ENCODE measurements around the gene ERICH6.
"Not testable (repeated sequence)": the region's sequence is repeated elsewhere in the genome, so short reads cannot be mapped to it uniquely, and the experiment has no call there.

Gene ERICH6

DNA sequence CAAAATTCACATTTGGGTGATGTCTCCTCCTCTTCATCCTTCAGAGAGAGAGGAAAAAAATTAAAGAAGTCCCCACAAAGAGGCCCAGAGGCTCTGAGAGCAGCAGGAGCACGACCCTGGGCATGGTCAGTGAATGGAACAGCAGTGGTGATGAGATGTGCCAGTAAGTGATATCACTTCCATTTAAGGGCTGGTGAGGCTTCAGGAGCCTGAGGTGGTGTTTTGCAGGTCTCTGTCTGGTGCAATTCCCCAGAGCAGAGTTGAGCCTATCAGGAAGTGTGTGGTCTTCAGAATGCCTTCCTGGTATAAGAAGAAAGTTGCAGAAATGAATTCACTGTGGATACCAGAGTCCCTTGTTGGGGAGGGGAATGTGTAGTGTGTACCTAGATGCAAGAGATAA is 21.4 kb downstream of the ERICH6 start:
- no peak for DNase-seq (ENCODE audit: low spot score)

DNA sequence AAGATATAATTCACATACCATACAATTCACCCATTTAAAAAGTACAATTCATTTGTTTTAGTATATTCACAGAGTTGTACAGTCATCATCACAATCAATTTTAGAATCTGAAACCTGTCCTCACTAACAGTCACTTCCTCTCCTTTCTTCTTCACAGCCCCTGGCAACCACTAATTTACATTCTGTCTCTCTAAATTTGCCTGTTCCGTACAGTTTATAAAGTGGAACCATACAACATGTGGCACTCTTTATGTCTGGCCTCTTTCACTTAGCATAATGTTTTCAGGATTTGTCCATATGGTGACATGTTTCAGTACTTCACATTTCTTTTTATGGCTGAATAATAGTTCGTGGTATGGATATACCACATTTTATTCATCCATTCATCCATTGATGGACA is 22.7 kb downstream of the ERICH6 start:
- DNase-seq (ENCODE audit: low spot score), result no peak

DNA sequence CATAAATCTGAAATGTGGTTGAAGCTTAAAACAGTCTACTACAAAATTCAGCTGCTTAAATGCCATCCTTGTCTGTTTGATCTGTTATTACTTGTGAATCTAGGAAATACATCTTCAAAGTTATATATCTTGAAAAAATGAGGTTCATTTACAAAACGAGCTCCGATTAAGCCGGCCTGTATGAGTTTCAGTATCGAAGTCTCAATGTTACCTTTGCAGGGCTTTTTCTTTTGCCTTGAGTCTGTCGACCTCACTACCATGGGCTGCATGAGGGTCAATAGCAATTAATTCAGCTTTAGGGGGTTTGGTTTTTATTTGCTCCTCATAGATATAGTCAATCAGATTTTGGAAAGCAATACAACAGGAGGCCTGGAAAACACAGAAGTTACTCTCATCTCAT is 23.2 kb downstream of the ERICH6 start:
- DNase-seq (ENCODE audit: low spot score), result no peak

DNA sequence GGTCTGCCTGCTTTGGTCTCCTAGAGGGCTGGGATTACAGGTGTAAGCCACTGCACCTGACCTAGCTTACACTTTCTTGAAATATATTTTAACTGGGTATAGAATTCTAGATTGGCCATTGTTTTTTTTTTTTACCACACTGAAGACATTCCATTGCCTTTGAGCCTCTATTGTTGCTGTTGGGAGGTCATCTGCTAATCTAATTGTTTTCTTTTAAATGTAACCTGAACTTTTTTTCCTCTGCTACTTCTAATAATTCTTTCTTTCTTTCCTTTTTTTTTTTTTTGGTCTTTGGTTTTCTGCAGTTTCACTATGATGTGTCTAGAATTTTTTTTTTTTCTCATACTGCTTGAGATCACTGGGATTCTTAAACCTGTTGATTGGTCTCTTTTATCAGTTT is 28.1 kb downstream of the ERICH6 start:
- DNase-seq (ENCODE audit: low spot score), result no peak

DNA sequence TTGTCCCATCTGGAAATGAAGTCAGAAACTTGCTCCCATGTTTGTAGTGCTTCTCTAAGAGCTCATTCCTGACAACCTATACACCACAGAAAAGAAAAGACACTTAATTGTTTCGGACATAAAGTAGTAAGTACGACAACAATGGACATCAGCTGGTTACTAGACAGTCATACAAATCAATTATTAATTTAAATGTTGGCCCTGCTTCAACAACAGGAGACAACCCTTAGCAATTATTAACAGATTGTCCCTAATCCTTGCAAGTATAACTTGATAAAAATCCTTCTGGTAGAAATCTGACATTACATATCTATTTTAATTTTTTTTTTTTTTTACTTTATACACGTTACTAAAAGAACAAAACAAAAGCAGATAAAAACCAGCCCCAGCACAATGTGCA is 29.8 kb downstream of the ERICH6 start:
- no peak for DNase-seq (ENCODE audit: low spot score)

DNA sequence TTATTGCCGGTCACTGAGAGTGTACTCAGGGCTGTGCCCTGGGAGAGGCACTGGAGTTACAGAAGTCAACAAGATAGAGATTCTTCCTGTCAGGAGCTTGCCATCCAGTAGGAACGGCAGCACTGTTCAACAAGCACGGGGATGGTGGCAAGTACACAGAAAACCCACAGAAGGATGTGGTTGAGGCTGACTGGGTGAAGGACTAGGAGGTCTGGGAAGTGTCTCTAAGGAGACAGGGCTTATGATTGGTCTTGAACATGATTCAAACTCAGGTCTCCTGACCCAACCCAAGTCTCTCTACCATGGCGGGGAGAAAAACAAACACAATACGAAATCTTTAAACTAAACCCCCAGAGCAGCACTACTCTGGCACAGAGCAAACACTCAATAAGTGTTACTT is 37.6 kb downstream of the ERICH6 start:
- no peak for DNase-seq (ENCODE audit: low spot score)

DNA sequence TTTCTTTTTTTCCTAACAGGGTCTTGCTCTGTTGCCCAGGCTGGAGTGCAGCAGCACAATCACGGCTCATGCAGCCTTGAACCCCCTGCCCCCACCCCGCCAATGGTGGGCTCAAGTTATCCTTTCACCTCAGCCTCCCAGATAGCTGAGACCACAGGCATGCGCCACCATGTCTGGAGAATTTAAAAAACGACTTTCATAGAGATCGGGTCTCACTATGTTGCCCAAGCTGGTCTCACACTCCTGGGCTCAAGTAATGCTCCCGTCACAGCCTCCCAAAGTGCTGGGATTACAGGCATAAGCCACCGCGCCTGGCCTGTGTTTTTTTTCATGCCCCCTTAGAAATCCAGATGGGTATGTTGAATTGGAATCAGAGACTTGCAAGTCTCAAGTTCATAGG is 40.3 kb downstream of the ERICH6 start:
- no peak for DNase-seq (ENCODE audit: low spot score)

DNA sequence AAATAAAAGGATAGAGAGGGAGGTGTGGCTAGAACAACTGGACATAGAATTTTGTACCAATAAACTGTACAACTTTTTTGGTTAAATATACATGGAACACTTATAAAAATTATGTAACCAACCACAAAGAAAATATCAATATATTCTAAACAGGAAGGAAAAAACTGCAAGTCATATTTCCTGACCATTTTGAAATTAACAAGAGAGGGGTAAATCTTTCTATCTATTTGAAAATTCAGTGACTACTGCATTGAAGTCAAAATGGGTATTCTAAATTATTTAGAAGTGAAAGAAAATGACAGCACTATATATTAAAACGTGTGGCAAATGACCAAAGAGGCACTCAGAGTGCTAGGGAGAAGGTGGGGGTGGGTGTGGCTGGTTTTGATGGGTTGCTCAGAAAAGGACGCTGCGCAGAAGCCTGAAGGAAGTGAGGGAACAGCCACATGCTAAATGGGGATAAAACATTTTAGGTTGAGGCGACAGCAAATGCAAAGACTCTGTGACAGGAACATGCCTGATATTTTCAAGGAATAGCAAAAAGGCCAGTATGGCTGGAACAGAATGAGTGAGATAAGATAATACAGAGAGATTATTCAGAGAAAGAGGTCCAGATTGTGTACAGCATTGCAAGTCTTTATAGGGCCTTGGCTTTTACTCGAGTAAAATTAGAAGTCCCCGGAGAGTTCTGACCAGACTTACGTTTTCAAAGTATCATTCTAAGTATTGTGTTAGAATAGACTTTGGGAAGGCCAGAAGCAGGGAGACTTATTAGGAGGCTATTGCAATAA is 41.1 kb downstream of the ERICH6 start:
- DNase-seq (ENCODE audit: low spot score), result no peak

DNA sequence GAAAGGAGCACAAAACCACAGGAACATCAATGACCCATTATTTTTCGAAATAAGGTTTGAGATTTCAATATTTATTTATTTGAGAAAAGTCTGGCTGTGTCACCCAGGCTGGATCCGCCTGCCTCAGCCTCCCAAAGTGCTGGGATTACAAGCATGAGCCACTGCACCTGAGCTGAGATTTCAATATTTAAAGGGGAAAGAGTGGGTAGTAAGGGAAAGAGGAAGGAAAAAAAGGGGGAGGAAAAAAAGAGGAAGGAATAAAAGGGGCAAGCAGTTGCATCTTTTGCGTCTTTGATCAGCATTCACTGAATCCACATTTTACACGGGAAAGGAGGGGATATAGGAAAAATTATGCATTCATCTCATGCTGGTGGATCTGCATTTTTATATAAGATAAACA is 47.4 kb downstream of the ERICH6 start:
- no peak for DNase-seq (ENCODE audit: low spot score)

DNA sequence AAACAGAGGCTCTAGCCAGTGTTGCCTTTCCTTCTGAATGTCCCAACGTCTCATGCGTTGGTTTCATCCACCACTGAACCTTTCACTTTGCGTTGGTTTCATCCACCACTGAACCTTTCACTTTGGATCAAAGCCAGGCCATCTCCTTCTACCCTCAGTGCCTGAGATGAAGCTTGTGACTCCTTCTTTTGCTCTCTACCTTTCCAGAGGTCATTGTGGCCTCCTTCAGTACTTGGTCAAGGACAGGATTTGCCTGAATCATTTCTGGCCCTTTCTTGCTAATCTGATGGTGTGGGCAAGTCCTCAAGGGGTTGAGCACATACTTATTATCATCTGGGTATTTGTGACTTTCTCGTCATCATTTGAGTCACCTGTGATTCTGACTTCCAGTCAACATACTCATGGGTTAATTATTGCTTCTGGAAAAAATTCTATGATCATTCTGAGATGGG is 50.6 kb downstream of the ERICH6 start:
- no peak for DNase-seq (ENCODE audit: low spot score)

DNA sequence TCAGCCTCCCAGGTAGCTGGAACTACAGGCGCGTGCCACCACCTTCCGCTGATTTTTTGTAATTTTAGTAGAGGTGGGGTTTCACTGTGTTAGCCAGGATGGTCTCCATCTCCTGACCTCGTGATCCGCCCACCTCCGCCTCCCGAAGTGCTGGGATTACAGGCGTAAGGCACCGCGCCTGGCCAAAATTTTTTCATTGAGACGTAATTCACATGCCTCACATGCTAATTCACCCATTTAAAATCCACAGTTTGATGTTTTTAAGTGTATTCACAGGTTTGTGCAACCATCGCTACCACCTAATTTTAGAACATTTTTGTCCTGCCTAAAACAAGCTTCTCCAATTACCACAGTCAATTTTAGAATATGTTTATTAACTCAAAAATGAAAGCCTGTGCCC is 63.5 kb downstream of the ERICH6 start:
- no peak for DNase-seq (ENCODE audit: low spot score)

DNA sequence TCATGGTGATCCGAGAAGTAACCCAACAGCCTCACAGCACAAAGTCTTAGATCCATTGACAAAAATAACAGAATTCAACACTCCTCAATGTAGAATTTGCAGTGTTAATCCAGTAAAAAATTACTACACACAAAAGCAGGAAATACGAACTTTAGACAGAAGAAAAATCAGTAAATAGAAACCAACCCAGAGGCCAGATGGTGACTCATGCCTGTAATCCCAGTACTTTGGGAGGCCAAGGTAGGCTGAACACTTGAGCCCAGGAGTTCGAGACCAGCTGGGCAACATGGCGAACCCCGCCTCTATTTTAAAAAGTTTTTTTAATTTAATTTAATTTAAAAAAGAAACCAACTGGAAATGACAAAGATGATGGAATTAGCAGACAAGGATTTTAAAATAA is 64.5 kb downstream of the ERICH6 start:
- DNase-seq (ENCODE audit: low spot score), result no peak

DNA sequence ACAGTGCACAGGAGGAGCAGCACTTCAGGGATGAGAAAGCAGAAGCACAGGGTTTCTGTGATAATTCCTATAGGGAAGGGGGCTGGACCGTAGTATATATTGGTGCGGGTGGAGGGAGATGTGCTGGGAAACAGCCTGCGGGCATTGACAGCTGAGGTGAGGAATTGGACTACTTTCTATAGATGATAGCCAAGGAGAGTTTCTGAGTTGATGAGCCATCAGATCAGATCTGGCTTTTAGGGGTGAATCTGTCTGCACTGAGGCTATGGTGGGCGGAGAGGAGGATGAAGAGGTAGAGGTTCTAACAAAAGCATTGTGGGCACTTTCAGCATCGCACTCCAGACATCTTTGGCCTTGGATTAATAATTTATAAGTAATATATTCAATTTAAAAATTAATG is 67.5 kb downstream of the ERICH6 start:
- no peak for DNase-seq (ENCODE audit: low spot score)

DNA sequence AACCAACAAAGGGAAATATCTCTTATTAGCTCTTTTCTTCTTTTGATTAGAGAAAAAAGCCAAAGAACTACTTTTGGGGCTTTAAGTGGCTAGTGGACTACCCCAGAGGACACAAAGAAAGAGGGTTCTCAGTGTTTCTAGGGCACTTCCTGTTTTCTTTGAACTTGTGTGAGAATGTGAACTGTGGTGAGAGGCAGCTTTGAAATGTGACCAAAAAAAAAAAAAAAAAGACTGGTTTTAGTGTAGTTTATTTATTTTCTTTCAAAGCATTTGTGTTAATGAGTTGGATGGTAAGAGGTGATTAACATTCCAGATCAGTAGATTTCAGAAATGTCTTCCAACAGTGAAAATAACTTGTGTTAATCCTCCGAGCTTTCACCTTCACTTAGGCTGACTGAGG is 68.2 kb downstream of the ERICH6 start:
- DNase-seq (ENCODE audit: low spot score), result no peak

DNA sequence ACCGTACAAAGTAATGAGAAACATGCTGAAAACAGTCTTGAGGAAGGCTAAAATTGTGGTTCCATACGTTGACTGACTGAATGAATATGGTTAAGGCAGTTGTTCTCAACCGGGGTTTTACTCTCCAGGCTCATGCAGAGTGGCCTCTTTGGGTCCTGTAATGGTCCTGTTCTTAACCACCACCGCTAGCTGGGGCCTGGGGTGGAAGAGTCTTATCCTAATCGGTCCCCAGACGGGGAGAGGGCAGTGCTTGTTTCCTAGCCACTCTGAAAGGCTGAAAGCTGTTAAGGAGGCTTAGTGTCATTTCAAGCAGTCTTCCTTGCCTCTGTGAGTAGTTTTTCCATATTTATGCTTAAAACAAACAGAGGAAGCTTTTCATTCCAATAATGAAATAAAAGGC is 68.6 kb downstream of the ERICH6 start:
- DNase-seq (ENCODE audit: low spot score), result no peak

DNA sequence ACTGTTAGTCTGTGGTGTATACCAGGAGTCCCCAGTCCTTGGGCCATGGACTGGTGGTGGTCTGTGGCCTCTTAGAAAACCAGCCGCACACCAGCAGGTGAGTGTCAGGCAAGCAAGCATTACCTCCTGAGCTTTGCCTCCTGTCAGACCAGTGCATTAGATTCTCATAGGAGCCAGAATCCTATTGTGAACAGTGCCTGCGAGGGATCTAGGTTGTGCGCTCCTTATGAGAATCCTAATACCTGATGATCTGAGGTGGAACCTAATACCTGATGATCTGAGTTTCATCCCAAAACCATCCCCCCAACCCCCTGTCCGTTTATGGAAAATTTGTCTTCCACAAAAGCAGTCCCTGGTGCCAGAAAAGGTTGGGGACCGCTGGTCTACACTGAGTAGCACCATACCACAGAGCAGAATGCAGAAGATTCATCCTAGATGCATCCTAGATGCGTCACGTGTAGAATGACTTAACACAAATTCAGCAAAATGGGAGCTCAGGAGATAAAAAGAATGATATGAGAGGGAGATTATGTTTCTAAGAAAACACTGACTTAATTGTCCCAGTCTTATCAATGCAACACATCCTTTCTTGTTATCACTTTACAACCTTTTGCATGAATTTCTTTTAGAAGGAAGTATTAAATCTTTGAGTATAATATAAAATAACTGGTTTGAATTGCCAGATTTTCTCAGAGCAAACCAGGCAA is 72.1 kb downstream of the ERICH6 start:
- DNase-seq (ENCODE audit: low spot score), result no peak

DNA sequence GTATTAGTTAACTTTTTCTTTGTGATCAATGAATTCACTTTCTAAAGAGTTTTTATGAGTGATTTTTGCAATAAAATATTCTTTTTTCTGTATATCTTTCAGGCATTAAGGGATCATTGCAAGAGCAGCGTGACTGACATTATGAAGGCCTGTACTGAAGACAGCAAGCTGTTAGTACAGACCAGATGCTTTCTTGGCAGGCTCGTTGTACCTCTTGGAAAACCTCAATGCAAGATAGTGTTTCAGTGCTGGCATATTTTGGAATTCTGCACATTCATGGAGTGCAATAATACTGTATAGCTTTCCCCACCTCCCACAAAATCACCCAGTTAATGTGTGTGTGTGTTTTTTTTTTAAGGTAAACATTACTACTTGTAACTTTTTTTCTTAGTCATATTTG is 76.2 kb downstream of the ERICH6 start:
- DNase-seq (ENCODE audit: low spot score), result no peak

DNA sequence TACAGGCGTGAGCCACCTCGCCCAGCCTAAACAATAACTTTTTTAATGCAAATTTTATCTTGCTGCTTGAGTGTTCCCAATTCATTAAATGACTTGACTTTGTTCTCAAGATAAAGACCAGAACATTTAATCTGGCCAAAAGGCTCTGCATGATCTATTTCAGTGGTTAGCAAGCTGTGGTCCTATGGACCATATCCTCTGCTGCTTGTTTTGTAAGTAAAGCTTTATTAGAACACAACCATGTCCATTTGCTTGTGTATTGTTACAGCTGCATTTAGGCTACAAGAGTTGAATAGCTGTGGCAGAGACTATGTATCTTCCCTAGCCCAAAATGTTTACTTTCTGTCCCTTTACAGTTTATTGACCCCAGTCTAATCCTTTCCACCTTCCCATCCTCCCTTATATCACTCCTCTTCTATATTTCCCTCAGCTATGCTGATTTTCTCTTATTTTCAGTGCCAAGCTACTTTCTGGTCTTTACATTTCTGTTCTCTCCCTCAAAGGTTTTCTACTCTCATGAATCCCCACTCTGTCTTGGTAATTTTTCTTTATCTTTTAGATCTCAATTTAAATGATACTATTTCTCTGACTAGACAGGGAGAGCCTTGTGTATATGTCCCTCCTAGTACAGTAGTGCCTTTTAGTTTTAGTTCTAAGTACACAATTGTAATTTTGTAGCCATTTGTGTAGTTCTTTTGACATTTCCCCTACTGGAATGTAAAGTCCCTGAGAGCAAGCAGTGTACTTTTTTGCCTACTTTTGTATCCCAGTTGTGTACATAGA is 77.4 kb downstream of the ERICH6 start:
- no peak for DNase-seq (ENCODE audit: low spot score)

DNA sequence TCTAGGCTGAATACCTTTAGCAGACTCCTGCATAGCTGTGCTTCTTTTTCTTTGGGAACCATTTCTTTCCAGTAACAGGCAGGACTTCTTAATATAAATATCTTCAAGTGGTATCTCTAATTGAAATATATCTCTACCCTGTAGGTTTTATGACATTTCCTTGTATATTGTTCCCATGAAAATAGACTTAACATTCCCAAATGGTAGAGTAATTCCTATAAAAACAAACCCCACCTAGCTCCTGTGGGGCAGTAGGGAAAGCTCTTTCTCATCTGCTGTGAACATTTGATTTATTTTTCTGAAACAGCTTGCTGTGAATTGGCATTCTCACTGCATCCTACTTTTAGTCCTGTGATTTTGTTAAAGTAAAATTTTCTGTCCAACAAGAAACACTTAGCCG is 79.8 kb downstream of the ERICH6 start:
- no peak for DNase-seq (ENCODE audit: low spot score)

DNA sequence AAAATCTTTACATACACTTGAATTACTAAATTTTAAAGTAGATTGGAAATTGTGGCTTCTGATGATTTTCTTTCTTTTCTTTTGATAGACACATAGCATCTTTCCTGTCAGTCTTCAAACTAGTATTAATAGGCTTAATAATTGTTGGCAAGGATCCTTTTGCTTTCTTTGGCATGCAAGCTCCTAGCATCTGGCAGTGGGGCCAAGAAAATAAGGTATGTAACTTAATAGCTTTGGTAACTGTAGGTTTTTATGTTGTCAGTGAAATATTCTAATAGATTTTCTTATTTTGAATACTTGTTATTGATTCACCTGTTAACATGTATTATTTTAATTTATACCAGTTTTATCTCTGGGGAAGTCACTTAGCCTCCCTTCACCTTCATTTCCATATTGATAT is 80.8 kb downstream of the ERICH6 start:
- not testable (repeated sequence) for DNase-seq (ENCODE audit: low spot score)

DNA sequence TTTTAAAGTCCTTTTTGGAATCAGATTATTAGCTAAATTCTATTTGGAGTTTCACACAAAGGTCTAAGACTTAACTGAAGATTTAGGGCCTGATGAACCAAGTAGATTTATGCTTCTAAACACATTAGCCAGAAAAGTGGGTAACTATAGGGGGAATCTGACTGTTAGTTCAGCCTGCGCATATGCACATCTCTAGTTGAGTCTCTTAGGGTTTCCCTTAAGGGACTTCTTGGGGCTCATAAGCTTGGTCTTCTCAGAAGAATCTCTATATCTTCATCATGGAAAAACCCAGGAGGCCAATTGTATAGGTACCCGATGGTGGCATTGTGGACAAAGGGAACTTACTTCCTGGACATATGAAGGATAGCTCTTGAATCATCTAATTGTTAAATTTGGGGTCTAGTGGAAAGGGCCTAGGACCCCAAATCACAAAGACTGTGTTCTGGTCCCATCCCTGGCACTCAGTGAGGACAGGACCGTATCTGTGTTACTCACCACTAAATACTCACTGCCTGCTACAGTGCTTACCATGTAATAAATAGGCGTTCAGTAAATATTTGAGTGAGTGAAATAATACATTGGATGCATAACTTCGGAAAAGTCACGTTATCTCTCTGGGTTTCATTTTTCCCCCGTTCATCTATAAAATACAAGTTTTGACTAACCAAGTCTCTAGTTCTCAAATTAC is 83.6 kb downstream of the ERICH6 start:
- no peak for DNase-seq (ENCODE audit: low spot score)

DNA sequence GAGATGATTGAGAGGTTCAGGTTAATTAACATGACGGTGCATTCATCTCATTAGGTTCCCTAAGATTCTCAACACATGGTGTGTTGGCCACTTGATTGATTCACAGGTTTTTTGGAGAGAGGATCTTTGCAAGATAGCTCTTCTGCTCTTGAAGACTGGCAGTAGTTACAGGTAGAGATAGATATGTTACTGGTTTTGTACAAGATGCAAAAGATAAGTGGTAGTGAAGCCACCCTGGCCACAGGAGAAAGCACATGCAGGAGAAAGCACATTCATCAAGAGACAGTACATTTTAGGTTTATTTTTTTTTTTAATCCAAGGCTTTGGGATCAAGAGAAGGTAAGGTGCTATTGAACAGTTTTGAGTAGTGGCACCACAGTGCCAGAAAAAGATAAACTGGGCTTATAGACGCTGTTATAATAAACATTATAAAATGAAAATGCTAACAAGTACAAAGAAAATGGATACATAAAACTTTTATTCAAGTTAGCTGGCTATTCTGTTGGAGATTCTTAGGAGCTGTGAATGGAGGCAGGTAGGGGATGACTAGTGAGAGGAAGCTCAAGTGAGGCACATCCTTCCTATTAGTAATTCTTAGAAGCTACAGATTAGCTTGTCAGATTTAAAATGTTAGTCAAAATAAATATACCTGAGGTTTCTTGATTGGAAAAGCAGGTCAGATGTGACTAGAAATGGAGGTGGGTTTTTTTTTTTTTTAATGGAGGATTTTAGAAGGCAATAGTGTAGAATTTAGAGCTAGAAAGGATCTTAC is 89.8 kb downstream of the ERICH6 start:
- no peak for DNase-seq (ENCODE audit: low spot score)
